ENCODE measurements around the gene OPHN1.
"Not testable (repeated sequence)": the region's sequence is repeated elsewhere in the genome, so short reads cannot be mapped to it uniquely, and the experiment has no call there.

OPHN1 gene

DNA sequence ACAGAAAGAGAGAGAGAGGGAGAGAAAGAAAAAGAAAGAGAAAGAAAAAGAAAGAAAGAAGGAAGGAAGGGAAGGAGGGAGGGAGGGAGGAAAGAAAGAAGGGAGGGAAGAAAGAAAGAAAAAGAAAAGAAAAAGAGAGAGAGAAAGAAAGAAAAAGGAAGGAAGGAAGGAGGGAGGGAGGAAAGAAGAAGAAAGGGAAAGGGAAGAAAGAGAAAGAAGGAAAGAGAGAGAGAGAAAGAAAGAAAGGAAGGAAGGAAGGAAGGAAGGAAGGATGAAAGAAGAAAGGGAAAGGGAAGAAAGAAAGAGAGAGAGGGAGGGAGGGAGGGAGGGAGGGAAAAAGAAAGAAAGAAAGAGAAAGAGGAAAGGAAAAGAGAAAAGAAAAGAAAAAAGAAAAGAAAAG lies 10.8 kb downstream of the OPHN1 start:
- in situ Hi-C loops (cut with HindIII; ENCODE audit: low sequenced_read_pairs) = no loop called here

DNA sequence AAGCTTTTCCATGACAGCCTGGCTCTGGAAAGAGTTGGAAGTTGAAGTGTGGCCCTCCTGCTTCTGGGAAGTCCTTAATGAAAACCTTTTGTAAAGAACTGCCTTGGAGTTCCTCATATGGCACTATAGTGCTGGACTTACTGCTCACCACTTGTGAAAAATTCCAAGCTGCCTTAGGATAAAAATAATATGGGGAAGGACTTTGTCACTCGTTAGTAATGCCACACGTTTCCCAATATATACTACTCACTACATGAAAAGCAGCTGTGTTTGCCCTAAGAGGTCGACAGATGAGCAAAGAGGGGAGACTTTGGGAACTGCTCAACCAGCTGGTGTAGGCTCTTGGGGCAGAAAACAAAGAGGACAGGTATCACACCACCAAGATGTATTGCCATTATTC lies 11.7 kb downstream of the OPHN1 start:
- in situ Hi-C loops (cut with HindIII; ENCODE audit: low sequenced_read_pairs) = no loop called here

DNA sequence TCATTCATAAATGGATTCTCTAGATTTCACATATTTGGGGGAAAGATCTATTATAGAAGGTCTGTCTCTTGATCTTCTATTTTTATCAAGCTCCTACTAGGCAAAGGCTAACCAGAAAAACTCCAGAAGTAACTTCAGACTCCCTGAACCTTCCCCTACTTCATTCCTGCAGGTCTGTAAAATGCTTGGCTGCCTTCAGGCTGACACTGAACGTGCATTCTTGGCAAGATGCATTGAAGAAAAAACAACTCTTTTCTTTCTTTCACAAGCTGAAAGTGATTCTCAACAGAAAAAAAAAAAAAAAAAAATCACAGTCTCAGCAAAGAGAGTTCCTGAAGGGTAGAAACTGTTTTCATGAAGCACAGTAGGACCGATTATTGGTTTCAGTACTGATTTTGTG lies 12.7 kb downstream of the OPHN1 start:
- in situ Hi-C loops (cut with HindIII; ENCODE audit: low sequenced_read_pairs) = no loop called here

DNA sequence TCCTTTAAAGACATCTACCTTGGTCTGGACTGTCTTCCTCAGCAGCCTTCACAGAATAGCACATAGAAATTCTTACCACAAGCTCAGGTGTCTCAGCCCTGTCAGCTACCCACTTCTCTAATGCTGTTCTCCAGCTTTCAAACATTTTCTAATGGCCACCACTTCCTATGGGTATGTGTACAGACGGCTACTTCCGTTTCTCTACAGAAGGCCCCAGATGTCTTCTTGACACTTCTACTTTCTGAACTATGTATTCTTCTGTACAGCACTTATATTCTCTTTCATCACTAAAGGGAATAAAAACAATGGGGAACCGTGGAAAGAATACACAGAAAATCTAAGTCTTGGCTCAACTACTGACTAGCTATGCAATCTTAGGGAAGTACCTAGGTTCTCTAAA lies 13.3 kb downstream of the OPHN1 start:
- in situ Hi-C loops (cut with HindIII; ENCODE audit: low sequenced_read_pairs) = no loop called here

DNA sequence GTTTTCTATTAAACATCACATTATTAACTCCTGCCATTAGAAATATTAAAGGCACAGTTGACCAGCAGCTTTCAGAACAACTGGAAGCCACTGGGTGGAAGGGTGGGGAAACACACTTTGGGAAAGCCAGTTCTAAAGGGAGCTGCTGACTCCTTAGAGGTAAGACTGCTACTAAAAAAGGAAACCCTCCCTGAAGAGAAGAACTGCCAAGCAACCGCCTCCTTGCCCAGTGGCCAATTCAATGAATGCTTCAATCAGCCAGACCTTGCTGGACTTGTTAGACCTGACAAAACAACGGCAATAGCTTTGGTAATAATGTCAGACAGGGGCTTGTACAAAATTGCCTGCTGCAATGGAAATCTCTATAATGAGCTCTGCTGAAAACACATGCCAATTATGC lies 15.6 kb downstream of the OPHN1 start:
- in situ Hi-C loops (cut with HindIII; ENCODE audit: low sequenced_read_pairs) = no loop called here

DNA sequence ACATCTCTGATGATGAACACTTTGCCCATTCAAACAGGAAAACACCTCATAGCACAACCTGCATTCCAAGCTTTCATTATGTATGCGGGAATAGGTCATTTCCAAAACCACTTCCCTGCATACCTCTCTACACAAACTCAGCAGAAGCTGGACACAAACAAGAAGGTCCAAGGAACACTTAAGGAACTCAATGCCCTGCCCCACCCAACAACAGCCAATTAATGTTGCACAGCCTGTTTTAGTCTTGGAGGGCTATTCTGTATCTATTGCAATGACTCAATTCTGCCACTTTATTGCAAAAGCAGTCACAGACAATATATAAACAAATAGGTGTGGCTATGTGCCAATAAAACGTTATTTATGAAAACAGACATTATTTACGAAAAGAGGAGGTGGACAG lies 16.7 kb downstream of the OPHN1 start:
- in situ Hi-C loops (cut with HindIII; ENCODE audit: low sequenced_read_pairs) = no loop called here

DNA sequence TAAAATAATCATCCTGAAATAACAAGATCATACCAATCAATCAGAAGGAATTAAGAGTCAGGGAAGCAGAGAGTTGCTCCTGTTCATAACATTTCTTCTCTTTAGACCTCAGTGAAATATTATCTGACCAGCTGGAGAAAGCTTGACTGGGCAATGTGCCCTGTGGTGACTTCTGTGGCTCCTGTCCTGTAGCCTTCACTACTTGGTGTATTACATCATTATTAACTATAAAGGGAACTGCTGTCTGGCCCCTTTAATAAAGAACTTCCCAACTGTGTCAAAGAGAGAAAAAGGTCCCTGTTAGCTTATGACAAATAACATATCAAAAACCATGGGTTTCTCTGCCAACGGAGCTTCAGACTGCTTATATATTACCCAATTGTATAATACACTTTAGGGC lies 18.0 kb downstream of the OPHN1 start:
- in situ Hi-C loops (cut with HindIII; ENCODE audit: low sequenced_read_pairs) = no loop called here

DNA sequence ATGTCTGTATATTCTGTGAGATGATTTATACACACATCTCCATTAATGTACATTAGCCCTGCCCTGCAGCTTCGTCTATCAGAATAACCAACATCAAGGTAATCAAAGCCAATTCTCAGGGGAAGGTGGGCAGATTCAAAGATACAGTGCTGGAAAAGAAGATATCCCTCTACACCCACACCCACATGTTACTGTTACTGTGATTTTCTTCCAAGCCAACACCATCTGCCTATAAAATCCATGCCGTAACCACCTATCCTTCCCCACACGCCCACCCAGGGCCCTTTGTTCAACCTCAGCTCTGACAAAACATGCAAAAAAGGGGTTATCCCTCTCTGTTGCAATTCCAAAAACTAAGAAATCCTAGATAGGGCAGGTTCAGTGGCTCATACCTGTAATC lies 20.0 kb downstream of the OPHN1 start:
- in situ Hi-C loops (cut with HindIII; ENCODE audit: low sequenced_read_pairs) = no loop called here

DNA sequence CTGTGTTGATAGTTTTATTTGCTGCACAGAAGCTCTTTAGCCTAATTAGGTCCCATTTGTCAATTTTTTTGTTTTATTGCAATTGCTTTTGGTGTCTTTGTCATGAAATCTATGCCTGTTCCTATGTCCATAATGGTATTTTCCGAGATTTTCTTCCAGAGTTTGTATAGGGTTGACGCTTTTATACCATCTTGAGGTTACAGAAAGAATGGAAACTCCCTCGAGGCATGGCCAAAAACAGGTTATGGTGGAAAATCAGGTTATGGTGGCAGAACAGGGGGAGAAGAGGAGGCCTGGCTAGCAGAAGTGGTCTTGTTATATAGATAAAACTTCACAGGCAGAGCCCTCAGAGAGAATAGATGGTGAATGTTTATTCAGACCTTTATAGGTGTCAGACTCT lies 21.6 kb downstream of the OPHN1 start:
- in situ Hi-C loops (cut with HindIII; ENCODE audit: low sequenced_read_pairs) = no loop called here

DNA sequence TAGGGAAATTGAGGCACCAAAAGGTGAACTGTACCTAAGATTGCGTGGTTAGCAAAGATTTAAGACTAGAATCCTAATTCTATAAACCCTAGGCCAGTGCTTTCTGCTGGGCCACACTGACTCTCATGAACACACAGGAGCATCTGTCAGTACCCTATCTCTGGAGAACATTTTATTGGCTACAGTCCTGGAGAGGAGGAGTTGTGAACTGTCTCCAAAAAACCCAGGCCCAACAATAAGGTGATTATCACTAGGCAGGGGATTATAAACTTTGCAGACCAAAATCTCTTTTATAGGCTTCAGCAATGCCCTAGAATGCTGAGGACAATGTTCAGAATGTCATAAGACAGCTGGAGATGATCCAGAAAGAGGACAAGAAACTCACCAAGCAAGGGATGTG lies 24.1 kb downstream of the OPHN1 start:
- in situ Hi-C loops (cut with HindIII; ENCODE audit: low sequenced_read_pairs) = no loop called here

DNA sequence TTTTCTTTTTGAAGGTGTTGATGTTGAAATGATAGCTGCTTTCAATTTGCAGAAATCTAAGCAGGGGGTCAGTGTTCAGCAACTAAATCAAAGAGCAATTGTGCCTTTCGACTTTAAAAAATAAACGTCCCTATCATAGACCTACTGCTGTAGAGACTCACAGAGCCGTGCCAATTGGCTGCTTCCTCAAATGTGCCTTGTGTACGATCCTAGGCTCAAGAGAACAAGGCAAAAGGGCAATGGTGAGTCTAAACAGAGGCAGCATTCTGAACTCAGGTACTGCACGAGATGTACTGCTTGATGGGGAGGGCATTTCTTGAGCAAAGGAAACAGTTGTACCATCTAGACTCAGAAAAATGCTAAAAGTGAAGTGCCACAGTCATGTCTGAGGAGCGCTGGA lies 29.8 kb downstream of the OPHN1 start:
- in situ Hi-C loops (cut with HindIII; ENCODE audit: low sequenced_read_pairs) = no loop called here

DNA sequence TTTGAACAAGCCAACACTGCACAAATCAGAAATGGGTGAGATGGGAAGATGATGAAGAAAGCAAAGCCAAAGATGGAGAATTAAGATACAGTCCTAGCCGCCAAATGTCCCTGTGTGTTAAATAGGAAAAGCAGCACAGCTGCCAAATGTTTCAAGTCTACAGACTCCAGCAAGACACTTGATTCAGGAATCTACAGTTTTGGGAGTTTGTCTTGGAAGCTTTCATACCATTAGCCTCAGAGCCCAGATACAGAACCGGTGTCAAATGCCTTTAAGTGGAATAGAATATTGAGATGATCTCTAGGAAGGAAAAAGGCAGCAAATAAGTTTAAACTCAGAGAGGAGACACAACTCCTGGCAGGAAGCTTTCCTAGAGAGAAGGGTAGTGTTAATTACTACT lies 30.3 kb downstream of the OPHN1 start:
- in situ Hi-C loops (cut with HindIII; ENCODE audit: low sequenced_read_pairs) = no loop called here

DNA sequence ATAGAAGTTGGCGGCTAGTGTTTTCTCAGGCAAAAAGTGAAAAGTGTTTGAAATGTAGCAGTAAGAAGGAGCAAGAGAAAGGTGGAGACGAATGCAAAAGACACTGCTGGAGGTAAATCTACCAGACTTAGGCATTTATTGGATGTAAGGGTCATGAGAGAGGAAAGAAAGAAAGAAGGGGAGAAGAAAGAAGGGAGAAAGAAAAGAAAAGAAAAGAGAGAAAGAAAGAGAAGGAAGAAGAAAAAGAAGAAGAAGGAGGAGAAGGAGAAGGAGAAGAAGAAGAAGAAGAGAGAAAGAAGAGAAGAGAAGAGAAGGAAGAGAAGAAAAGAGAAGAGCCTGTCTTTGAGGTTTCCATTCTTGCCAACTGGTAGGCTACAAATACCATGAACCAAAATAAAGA lies 31.2 kb downstream of the OPHN1 start:
- in situ Hi-C loops (cut with HindIII; ENCODE audit: low sequenced_read_pairs) = no loop called here

DNA sequence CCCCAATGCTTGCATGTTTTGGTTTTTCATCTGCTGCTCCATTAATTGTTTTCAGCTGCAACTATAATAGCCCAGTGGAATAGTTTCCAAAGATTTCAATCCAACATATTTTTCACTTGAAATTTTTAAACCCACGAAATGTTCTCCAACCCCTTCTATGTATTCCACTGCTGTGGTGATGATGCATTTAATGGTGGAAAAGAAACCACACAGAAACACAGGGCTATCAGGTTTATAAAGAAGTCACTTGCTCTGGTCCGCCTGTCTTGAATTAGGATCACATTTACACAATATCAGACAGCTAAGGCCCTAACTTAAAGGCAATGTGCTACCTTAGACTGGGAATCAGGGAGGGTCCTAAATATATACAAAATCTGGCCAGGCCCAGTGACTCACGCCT lies 35.0 kb downstream of the OPHN1 start:
- in situ Hi-C loops (cut with HindIII; ENCODE audit: low sequenced_read_pairs) = no loop called here

DNA sequence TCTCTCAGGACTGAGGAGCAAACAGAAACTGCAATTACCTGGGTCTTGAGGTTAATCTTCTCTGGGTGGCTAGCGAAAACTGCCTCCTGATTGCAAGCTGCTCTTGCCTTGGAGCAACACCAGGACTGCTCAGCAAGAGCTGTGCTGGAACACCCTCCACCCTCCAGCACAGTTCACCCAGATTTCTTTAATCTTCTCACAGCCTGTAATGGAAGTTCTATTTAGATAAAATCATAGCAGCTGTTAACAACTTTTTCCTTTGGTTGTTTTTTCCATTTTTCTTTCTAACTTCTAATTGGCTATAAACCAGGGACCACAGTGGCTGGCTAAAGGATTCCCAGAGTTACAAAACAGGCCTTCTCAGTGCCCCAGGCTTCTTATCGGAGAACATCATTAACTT lies 36.3 kb downstream of the OPHN1 start:
- in situ Hi-C loops (cut with HindIII; ENCODE audit: low sequenced_read_pairs) = no loop called here

DNA sequence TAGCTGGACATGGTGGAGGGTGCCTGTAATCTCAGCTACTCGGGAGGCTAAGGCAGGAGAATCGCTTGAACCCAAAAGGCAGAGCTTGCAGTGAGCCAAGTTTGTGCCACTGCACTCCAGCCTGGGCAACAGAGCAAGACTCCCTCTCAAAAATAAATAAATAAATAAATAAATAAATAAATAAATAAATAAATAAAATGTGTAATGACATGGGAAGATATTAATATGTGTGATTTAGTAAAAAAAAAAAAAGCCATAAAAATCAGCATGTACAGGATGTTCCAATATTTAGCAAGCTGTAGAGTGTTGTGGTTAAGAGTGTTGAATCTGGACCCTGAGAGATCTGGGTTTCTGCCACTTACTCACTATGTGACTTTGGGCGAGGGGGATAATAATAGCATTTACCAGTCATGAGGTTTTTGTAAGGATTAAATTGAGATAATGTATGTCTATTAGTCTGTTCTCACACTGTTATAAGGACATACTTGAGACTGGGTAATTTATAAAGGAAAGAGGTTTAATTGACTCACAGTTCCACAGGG lies 43.8 kb downstream of the OPHN1 start:
- in situ Hi-C loops (cut with HindIII; ENCODE audit: low sequenced_read_pairs) = not testable (repeated sequence)

DNA sequence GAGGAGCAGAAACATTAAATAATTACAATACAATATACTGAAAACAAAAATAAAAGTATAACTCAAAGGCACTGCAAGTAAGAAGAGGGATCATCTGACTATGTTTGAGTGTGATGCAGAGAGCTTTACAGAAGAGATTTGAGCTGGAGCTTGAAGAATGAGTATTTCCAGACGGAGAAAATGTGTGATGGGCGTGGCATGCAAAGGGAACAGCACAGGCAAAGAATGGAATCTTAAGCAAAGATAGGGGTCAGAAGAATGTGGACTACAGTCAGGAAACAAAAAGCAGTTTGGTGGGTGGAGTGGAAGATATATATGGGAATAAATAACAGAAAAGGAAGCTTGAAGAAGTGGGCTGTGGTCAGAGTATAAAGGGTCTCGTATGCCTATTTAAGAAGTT lies 45.5 kb downstream of the OPHN1 start:
- in situ Hi-C loops (cut with HindIII; ENCODE audit: low sequenced_read_pairs) = no loop called here

DNA sequence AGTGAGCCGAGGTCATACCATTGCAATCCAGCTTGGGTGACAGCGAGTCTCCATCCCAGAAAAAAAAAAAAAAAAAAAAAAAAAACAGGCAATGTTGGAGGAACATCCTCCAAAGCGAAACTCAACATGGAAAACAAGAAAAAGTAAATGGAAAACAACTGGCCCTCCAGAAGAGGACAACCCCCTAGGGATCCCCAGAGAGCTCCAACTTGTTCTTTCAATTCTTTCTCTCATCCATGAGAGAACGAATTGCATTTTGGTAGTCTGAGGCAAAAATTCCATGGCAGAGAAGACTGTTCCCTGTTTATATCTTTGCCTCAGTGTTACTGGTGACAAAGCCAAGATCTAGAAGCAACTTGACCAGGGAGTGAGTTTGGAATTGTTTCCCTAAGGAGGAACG lies 49.8 kb downstream of the OPHN1 start:
- in situ Hi-C loops (cut with HindIII; ENCODE audit: low sequenced_read_pairs) = no loop called here

DNA sequence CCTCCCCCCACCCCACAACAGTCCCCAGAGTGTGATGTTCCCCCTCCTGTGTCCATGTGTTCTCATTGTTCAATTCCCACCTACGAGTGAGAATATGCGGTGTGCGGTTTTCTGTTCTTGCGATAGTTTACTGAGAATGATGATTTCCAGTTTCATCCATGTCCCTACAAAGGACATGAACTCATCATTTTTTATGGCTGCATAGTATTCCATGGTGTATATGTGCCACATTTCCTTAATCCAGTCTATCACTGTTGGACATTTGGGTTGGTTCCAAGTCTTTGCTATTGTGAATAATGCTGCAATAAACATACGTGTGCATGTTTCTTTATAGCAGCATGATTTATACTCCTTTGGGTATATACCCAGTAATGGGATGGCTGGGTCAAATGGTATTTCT lies 55.7 kb downstream of the OPHN1 start:
- in situ Hi-C loops (cut with HindIII; ENCODE audit: low sequenced_read_pairs) = not testable (repeated sequence)

DNA sequence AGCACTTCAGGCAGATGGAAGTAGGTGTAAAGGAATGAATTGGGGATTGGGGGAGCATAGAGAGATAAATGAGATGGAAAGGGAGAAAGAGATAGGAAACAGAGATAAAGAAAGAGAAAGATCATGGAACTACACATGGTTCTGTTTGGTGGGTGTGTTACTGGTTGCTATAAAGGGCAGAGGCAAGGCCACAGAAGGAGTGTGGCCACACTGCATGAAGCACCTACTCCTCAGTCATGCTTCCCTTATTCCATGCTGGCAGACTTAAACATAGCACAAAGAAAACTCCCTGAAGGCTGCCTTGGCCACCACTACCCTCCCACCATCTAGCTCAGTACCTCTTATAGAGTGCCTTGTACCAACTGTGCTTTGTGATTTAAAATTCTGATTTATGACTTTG lies 56.9 kb downstream of the OPHN1 start:
- in situ Hi-C loops (cut with HindIII; ENCODE audit: low sequenced_read_pairs) = no loop called here

DNA sequence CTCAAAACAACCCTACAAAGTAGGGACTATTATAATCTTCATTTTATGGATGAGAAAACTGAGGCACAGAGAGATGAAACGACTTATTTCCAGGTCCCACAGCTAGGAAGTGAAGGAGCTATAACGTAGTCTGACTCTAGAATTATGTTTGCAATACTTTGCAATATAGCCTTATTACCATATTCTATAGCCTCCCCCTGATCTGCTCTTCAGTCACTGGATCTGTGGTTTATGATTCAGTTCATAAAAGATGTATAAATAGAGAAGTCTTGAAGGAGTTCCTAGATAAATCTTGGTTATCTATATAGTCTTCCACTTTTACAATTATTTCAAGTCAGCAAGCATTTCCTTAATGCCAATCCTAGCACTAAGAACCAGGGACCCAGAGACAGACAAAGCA lies 57.5 kb downstream of the OPHN1 start:
- in situ Hi-C loops (cut with HindIII; ENCODE audit: low sequenced_read_pairs) = no loop called here

DNA sequence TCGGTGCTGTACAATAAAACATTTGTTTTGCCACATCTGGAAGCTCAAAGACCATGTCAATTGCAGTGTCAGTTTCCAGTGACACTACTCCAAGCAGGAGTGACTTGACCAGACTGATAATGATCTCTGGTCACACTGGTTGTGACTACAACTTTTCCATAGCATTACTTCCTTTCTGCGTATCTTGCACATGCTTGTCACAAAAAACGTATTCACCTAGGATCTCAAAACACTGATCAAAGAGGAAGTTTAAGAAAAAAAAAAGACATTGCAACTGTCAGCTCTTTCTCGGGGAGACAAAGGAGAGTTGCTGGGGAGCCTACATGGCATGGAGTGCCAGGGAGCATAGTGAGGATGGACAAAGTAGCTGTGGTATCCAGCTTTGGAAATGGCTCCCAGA lies 60.6 kb downstream of the OPHN1 start:
- in situ Hi-C loops (cut with HindIII; ENCODE audit: low sequenced_read_pairs) = no loop called here

DNA sequence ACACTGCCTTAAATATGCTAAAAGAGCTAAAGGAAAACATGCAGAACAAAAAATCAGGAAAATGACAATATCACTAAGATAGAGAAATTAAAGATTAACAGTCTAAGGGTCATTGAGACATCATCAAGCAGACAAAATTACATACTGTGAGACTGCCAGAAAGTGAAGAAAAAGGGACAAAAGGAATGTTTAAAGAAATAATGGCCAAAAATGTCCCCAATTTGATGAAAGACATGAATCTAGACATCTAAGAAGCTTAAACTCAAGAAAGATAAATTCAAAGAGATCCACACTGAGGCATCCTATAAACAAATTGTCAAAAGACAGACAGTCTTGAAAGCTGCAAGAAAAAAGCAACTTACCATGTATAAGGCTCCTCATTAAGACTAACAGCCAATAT lies 63.7 kb downstream of the OPHN1 start:
- in situ Hi-C loops (cut with HindIII; ENCODE audit: low sequenced_read_pairs) = no loop called here

DNA sequence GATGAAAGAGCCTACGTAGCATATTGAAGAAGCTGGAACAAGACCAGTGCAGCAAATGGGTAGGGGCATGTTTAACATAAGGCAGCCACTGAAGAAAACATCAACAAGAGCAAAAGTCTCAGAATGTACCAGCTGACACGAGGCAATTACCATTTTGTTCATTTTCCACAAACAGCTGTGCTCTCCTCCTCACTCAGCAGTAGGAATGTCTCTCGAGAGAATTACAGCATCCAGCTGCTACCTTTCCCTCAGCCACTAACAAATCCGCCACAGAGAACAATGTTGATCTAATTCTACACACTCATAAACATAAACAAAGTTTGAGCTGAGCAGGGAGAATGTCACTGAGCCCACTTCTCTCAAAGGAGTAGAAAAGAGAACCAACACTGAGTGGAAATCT lies 68.0 kb downstream of the OPHN1 start:
- in situ Hi-C loops (cut with HindIII; ENCODE audit: low sequenced_read_pairs) = no loop called here
